ENCODE results near the gene RPS2. TPM values are rescaled to one million over a fixed set of nuclear protein-coding genes. Genes with fewer than 3 reads are reported as not detected.
"Not testable (repeated sequence)": the region's sequence is repeated elsewhere in the genome, so short reads cannot be mapped to it uniquely, and the experiment has no call there.

The RPS2 gene
- total RNA-seq, 2 experiments from 2014 or later: 3,604 to 3,755 TPM

DNA sequence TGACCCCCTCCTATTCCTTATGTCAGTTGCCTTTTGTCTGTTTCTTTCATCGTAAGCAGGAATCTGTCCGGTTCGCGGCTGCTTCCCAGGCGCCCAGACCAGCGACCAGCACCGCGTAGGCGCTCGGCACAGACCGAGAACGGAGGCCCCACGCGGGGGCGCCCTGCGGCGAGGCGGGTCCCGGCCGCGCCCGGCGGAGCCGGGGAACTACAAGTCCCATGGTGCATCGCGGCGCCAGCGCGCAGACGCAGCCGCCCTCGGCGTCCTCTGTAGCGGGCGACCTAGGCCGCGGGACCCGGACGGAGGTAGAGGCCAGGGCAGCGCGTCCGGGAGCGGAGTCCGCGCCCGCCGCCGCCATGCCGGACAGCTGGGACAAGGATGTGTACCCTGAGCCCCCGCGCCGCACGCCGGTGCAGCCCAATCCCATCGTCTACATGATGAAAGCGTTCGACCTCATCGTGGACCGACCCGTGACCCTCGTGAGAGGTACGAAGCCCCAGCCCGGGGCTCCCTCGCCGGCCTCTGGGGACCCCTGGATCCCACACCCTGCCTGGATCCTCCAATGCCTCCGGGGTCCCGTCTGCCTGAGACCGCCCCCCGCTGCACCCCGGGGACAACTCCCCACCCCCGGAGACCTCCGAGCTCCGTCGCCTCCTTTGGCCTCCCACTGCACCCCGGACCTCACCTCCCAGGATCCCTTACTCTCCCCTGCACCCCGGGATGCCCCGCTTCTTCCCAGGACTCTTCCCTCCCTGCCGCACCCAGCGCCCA, 5.2 kb downstream of the RPS2 start, which contains the start of gene NDUFB10:
NDUFB10 (plus strand) TSS at position 270 of the 771 bp plus-strand sequence; CDS start at position 357, 87 bp downstream.
- intact Hi-C loops (cut with DNase I, micrococcal nuclease): loop anchor here in 1 of 2 experiments (1.0 to 10.0 kb wide), 4 partner anchors 49 to 1265 kb away; partner anchors contain the start of genes NTHL1, TSC2, WDR24 and ZNF598
- peak within 1 kb of the TSS; percentile 98 for H3K27ac Mint-ChIP-seq
- H3K27me3 Mint-ChIP-seq: no peaks in the 10 kb centered on the region
- peak; percentile 86 for ATAC-seq (ENCODE audit: poor library complexity)
- no peaks in the 10 kb centered on the region for H3K9me3 Mint-ChIP-seq
- peak within 1 kb of the TSS; percentile 91 for H3K4me3 Mint-ChIP-seq
- H3K27ac ChIP-seq (ENCODE audit: low read depth in 1 of 2, low read length in 2 of 2): peak within 1 kb of the TSS; percentile 66 to 72
- DNase-seq: peak; percentile 81 to 96 (median 92)
- peaks cover 42% of the 10 kb centered on the region for H3K4me1 Mint-ChIP-seq (ENCODE audit: low read depth)
- POLR2A ChIA-PET: interaction anchor here (0.7 to 5.0 kb wide), 2 partner anchors 12 to 196 kb away, joined by 4 to 31 read pairs; partner anchors contain the start of genes TBL3 and TRAF7
- CTCF ChIA-PET: interaction anchor here (1.2 to 2.0 kb wide), 2 partner anchors 44 to 181 kb away, joined by 3 to 10 read pairs; no protein-coding TSS in a partner anchor
- peaks cover 34% of the 10 kb centered on the region for H3K36me3 ChIP-seq (ENCODE audit: insufficient read depth, low read length)
- peaks cover 55% of the 10 kb centered on the region for H3K4me1 ChIP-seq (ENCODE audit: insufficient read depth, low read length)
- H3K36me3 Mint-ChIP-seq (ENCODE audit: low read depth): peaks cover 41% of the 10 kb centered on the region
- peak within 1 kb of the TSS; percentile 94 for H3K4me3 ChIP-seq (ENCODE audit: low read length)
- TF ChIP-seq, protein P1, sequence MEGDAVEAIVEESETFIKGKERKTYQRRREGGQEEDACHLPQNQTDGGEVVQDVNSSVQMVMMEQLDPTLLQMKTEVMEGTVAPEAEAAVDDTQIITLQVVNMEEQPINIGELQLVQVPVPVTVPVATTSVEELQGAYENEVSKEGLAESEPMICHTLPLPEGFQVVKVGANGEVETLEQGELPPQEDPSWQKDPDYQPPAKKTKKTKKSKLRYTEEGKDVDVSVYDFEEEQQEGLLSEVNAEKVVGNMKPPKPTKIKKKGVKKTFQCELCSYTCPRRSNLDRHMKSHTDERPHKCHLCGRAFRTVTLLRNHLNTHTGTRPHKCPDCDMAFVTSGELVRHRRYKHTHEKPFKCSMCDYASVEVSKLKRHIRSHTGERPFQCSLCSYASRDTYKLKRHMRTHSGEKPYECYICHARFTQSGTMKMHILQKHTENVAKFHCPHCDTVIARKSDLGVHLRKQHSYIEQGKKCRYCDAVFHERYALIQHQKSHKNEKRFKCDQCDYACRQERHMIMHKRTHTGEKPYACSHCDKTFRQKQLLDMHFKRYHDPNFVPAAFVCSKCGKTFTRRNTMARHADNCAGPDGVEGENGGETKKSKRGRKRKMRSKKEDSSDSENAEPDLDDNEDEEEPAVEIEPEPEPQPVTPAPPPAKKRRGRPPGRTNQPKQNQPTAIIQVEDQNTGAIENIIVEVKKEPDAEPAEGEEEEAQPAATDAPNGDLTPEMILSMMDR (IDR thresholded peaks at IDR 0.05): peak; percentile 83
- no peaks in the 10 kb centered on the region for H3K27me3 ChIP-seq (ENCODE audit: control insufficient read depth in 1 of 2, insufficient read depth in 2 of 2, low read length in 2 of 2)
- no peaks in the 10 kb centered on the region for H3K9me3 ChIP-seq (ENCODE audit: control insufficient read depth in 1 of 2, insufficient read depth in 1 of 2, low read length in 2 of 2)

DNA sequence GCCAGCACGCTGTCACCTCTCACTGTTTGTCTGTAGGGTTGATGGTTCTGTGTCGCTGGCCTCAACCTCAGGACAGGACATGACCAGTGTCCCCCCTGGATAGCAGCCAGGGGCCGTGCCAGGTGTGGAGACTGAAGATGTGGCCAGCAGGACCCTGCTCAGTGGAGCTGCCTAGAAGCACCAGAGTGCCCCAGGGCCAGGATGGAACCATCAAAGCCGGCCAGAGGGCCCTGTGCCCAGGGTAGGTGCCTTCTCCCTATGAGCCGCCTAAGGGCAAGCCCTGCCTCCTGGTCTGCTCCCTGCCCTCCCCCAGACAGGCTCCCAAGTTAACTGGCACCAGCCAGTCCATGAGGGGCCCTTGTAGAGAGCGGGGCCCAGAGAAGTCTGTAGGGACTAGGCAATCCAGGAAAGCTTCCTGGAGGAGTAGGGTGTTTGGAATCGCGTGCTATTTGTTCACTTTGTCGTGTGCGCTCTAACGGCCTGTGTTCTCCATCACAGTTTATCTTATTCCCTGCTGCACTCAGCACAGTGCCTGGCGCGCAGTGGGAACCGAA, 5.8 kb downstream of the RPS2 start:
- H3K27ac ChIP-seq (ENCODE audit: low read depth in 1 of 2, low read length in 2 of 2): no peak overlapping the region
- intact Hi-C loops (cut with DNase I, micrococcal nuclease): loop anchor here in 1 of 2 experiments (1.0 to 5.0 kb wide), 2 partner anchors 89 to 195 kb away; partner anchors contain the start of genes NTHL1 and TSC2
- POLR2A ChIA-PET: interaction anchor here (1.4 kb wide), 1 partner anchor 16 kb away, joined by 4 read pairs; the partner anchor contains the start of gene MSRB1

DNA sequence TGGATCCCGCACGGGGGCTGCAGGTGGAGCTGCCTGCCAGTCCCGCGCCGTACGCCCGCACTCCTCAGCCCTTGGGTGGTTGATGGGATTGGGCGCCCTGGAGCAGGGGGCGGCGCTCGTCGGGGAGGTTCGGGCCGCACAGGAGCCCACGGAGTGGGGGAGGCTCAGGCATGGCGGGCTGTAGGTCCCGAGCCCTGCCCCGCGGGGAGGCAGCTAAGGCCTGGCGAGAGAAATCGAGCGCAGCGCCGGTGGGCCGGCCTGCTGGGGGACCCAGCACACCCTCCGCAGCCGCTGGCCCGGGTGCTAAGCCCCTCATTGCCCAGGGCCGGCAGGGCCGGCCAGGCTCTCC, 6.5 kb downstream of the RPS2 start:
- H3K27ac Mint-ChIP-seq; H3K9me3 ChIP-seq (ENCODE audit: control insufficient read depth in 1 of 2, insufficient read depth in 1 of 2, low read length in 2 of 2); H3K27me3 ChIP-seq (ENCODE audit: control insufficient read depth in 1 of 2, insufficient read depth in 2 of 2, low read length in 2 of 2); CTCF ChIA-PET; H3K27ac ChIP-seq (ENCODE audit: low read depth in 1 of 2, low read length in 2 of 2); ATAC-seq (ENCODE audit: poor library complexity); H3K4me3 Mint-ChIP-seq; H3K27me3 Mint-ChIP-seq; H3K9me3 Mint-ChIP-seq; H3K4me3 ChIP-seq (ENCODE audit: low read length): not testable (repeated sequence)
- Mint-ChIP-seq H3K36me3 (ENCODE audit: low read depth) (peaks cover 28% of the 10 kb centered on the region), H3K4me1 (ENCODE audit: low read depth) (peaks cover 31% of the 10 kb centered on the region)
- peaks cover 24% of the 10 kb centered on the region for H3K36me3 ChIP-seq (ENCODE audit: insufficient read depth, low read length)
- POLR2A ChIA-PET: interaction anchor here (1.1 to 1.4 kb wide), 2 partner anchors 14 to 15 kb away, joined by 3 to 4 read pairs; partner anchors contain the start of genes MSRB1 and TBL3
- peak in 1 of 14 experiments; percentile 26 for DNase-seq
- intact Hi-C loops (cut with DNase I, micrococcal nuclease): loop anchor here in 1 of 2 experiments (5.0 kb wide), 1 partner anchor 89 kb away; the partner anchor contains the start of genes NTHL1 and TSC2
- H3K4me1 ChIP-seq (ENCODE audit: insufficient read depth, low read length): peaks cover 44% of the 10 kb centered on the region

More for the DNA sequence above, 5.8 kb downstream of the RPS2 start:
- Histone ChIP-seq H3K9me3 (ENCODE audit: control insufficient read depth in 1 of 2, insufficient read depth in 1 of 2, low read length in 2 of 2) (no peaks in the 10 kb centered on the region), H3K4me1 (ENCODE audit: insufficient read depth, low read length) (peaks cover 51% of the 10 kb centered on the region), H3K36me3 (ENCODE audit: insufficient read depth, low read length) (peaks cover 31% of the 10 kb centered on the region), H3K27me3 (ENCODE audit: control insufficient read depth in 1 of 2, insufficient read depth in 2 of 2, low read length in 2 of 2) (no peaks in the 10 kb centered on the region), H3K4me3 (ENCODE audit: low read length) (peak overlapping the region; percentile 31)
- CTCF ChIA-PET: interaction anchor here (1.2 kb wide), 1 partner anchor 181 kb away, joined by 3 read pairs; no protein-coding TSS in a partner anchor
- DNase-seq (peak in 1 of 14 experiments; percentile 43), ATAC-seq (ENCODE audit: poor library complexity) (no peak)
- TF ChIP-seq, protein P1 (IDR thresholded peaks at IDR 0.05): no peak
- Mint-ChIP-seq H3K36me3 (ENCODE audit: low read depth) (peaks cover 35% of the 10 kb centered on the region), H3K27me3 (no peaks in the 10 kb centered on the region), H3K4me1 (ENCODE audit: low read depth) (peaks cover 37% of the 10 kb centered on the region), H3K9me3 (no peaks in the 10 kb centered on the region), H3K4me3 (peak overlapping the region; percentile 81), H3K27ac (peak overlapping the region; percentile 58)

DNA sequence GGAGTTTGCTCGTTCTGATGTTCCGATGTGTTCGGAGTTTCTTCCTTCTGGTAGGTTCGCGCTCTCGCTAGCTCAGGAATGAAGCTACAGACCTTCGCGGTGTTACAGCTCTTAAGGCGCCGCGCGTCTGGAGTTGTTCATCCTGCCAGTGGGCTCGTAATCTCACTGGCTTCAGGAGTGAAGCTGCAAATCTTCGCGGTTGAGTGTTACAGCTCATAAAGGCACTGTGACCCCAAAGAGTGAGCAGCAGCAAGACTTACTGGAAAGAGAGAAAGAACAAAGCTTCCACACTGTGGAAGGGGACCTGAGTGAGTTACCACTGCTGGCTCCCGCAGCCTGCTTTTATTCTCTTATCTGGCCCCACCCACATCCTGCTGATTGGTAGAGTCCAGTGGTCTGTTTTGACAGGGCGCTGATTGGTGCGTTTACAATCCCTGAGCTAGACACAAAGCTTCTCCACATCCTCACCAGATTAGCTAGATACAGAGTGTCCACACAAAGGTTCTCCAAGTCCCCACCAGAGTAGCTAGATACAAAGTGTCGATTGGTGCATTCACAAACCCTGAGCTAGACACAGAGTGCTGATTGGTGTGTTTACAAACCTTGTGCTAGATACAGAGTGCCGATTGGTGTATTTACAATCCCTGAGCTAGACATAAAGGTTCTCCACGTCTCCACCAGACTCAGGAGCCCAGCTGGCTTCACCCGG, 7.0 kb downstream of the RPS2 start:
- H3K4me3 ChIP-seq (ENCODE audit: low read length); H3K27me3 ChIP-seq (ENCODE audit: control insufficient read depth in 1 of 2, insufficient read depth in 2 of 2, low read length in 2 of 2); CTCF ChIA-PET; H3K9me3 Mint-ChIP-seq; H3K27ac ChIP-seq (ENCODE audit: low read depth in 1 of 2, low read length in 2 of 2); H3K27me3 Mint-ChIP-seq; ATAC-seq (ENCODE audit: poor library complexity); H3K27ac Mint-ChIP-seq; H3K9me3 ChIP-seq (ENCODE audit: control insufficient read depth in 1 of 2, insufficient read depth in 1 of 2, low read length in 2 of 2); DNase-seq; H3K4me3 Mint-ChIP-seq: not testable (repeated sequence)
- Histone ChIP-seq H3K4me1 (ENCODE audit: insufficient read depth, low read length) (peaks cover 38% of the 10 kb centered on the region), H3K36me3 (ENCODE audit: insufficient read depth, low read length) (peaks cover 19% of the 10 kb centered on the region)
- POLR2A ChIA-PET: interaction anchor here (1.1 to 1.4 kb wide), 2 partner anchors 14 kb away, joined by 3 to 4 read pairs; partner anchors contain the start of genes MSRB1 and TBL3
- H3K4me1 Mint-ChIP-seq (ENCODE audit: low read depth): peaks cover 31% of the 10 kb centered on the region
- intact Hi-C loops (cut with DNase I, micrococcal nuclease): loop anchor here in 1 of 2 experiments (5.0 kb wide), 1 partner anchor 90 kb away; the partner anchor contains the start of genes NTHL1 and TSC2
- peaks cover 23% of the 10 kb centered on the region for H3K36me3 Mint-ChIP-seq (ENCODE audit: low read depth)
